Measurements from ENCODE around the gene ADRM1.

The ADRM1 gene

GRCh38 chr20:62302341-62303061 lies at the start of gene ADRM1:
TSS of gene ADRM1 (plus strand) at chr20:62302997. CDS start at chr20:62303569, 572 bp downstream.
- H3K27ac ChIP-seq = peak within 1 kb of the TSS; percentile 83
- peak; percentile 79 for DNase-seq (ENCODE audit: low read depth, low spot score)

- no peak for DNase-seq (ENCODE audit: low read depth, low spot score)
- no peak overlapping the region for H3K27ac ChIP-seq
Observed at GRCh38 chr20:62253398-62253797, 49.4 kb upstream of the ADRM1 start.

GRCh38 chr20:62254021-62254724 lies 48.6 kb upstream of the ADRM1 start:
- no peak for DNase-seq (ENCODE audit: low read depth, low spot score)
- H3K27ac ChIP-seq = no peak overlapping the region

- DNase-seq (ENCODE audit: low read depth, low spot score) = no peak
- H3K27ac ChIP-seq = no peak overlapping the region
Observed at GRCh38 chr20:62255976-62256375, 46.8 kb upstream of the ADRM1 start.

GRCh38 chr20:62258499-62259293 lies 44.1 kb upstream of the ADRM1 start:
- DNase-seq (ENCODE audit: low read depth, low spot score) = no peak
- no peak overlapping the region for H3K27ac ChIP-seq

- no peak for DNase-seq (ENCODE audit: low read depth, low spot score)
- no peak overlapping the region for H3K27ac ChIP-seq
Observed at GRCh38 chr20:62259294-62259565, 43.6 kb upstream of the ADRM1 start.

GRCh38 chr20:62262064-62262463 lies 40.7 kb upstream of the ADRM1 start:
- no peak overlapping the region for H3K27ac ChIP-seq
- DNase-seq (ENCODE audit: low read depth, low spot score) = no peak

- DNase-seq (ENCODE audit: low read depth, low spot score) = no peak
Observed at GRCh38 chr20:62263396-62263795, 39.4 kb upstream of the ADRM1 start.

GRCh38 chr20:62265365-62265764 lies 37.4 kb upstream of the ADRM1 start:
- no peak for DNase-seq (ENCODE audit: low read depth, low spot score)
- H3K27ac ChIP-seq = no peak overlapping the region

More at GRCh38 chr20:62263396-62263795, 39.4 kb upstream of the ADRM1 start:
- H3K27ac ChIP-seq = no peak overlapping the region

- no peak for DNase-seq (ENCODE audit: low read depth, low spot score)
- H3K27ac ChIP-seq = no peak overlapping the region
Observed at GRCh38 chr20:62266340-62266739, 36.5 kb upstream of the ADRM1 start.

GRCh38 chr20:62266851-62267250 lies 35.9 kb upstream of the ADRM1 start:
- H3K27ac ChIP-seq = no peak overlapping the region
- DNase-seq (ENCODE audit: low read depth, low spot score) = no peak

GRCh38 chr20:62267543-62267942 lies 35.3 kb upstream of the ADRM1 start:
- H3K27ac ChIP-seq = no peak overlapping the region
- no peak for DNase-seq (ENCODE audit: low read depth, low spot score)

- no peak for DNase-seq (ENCODE audit: low read depth, low spot score)
- H3K27ac ChIP-seq = no peak overlapping the region
Observed at GRCh38 chr20:62268228-62268900, 34.4 kb upstream of the ADRM1 start.

GRCh38 chr20:62269378-62269777 lies 33.4 kb upstream of the ADRM1 start:
- no peak overlapping the region for H3K27ac ChIP-seq
- DNase-seq (ENCODE audit: low read depth, low spot score) = no peak

- no peak overlapping the region for H3K27ac ChIP-seq
- DNase-seq (ENCODE audit: low read depth, low spot score) = no peak
Observed at GRCh38 chr20:62269871-62270270, 32.9 kb upstream of the ADRM1 start.

- H3K27ac ChIP-seq = no peak overlapping the region
- DNase-seq (ENCODE audit: low read depth, low spot score) = no peak
Observed at GRCh38 chr20:62272200-62272599, 30.6 kb upstream of the ADRM1 start.

GRCh38 chr20:62273416-62273815 lies 29.4 kb upstream of the ADRM1 start:
- DNase-seq (ENCODE audit: low read depth, low spot score) = no peak
- no peak overlapping the region for H3K27ac ChIP-seq

- DNase-seq (ENCODE audit: low read depth, low spot score) = no peak
- H3K27ac ChIP-seq = no peak overlapping the region
Observed at GRCh38 chr20:62274332-62274950, 28.4 kb upstream of the ADRM1 start.

- H3K27ac ChIP-seq = no peak overlapping the region
- no peak for DNase-seq (ENCODE audit: low read depth, low spot score)
Observed at GRCh38 chr20:62275219-62275618, 27.6 kb upstream of the ADRM1 start.

GRCh38 chr20:62276439-62276838 lies 26.4 kb upstream of the ADRM1 start:
- no peak overlapping the region for H3K27ac ChIP-seq
- DNase-seq (ENCODE audit: low read depth, low spot score) = no peak

All from epithelial cell of prostate (primary cell).